ENCODE results near the gene GRK3. TPM values are rescaled to one million over a fixed set of nuclear protein-coding genes. Genes with fewer than 3 reads are reported as not detected.

The GRK3 gene
- total RNA-seq, 4 donors from 2014 or later: 0.49 to 1.1 (median 0.81) TPM

- Histone ChIP-seq H3K4me1 (peaks cover 0 to 6% of the 10 kb centered on the region in 2 donors), H3K9me3 (no peaks in the 10 kb centered on the region), H3K36me3 (no peaks in the 10 kb centered on the region), H3K4me3 (no peak overlapping the region), H3K27ac (no peak overlapping the region), H3K27me3 (no peaks in the 10 kb centered on the region)
- TF ChIP-seq POLR2A (IDR thresholded peaks at IDR 0.05) (no peak), CTCF (IDR thresholded peaks at IDR 0.05 in 4 of 5, conservative IDR thresholded peaks at IDR 0.05 in 1 of 5) (no peak)
- DNase-seq (no peak), ATAC-seq (no peak)
- intact Hi-C loops (cut with DNase I; ENCODE audit: low total_unique reads): no loop called here
- in situ Hi-C loops (cut with MboI; ENCODE audit: low sequenced_read_pairs in 4 of 4): loop anchor here in 1 of 4 donors (25.0 kb wide), 1 partner anchor 101 kb away; the partner anchor contains the start of gene GRK3
Measured at GRCh38 chr22:25663654-25664053, 99.2 kb downstream of the GRK3 start.

- intact Hi-C loops (cut with DNase I; ENCODE audit: low total_unique reads) (no loop called here), in situ Hi-C loops (cut with MboI; ENCODE audit: low sequenced_read_pairs in 4 of 4) (loop anchor here in 1 of 4 donors (25.0 kb wide), 1 partner anchor 104 kb away; the partner anchor contains the start of gene GRK3)
- no peak overlapping the region for H3K27ac ChIP-seq
- ATAC-seq (peak; percentile 23 to 24), DNase-seq (peak; percentile 5 to 23)
- no peak for TF ChIP-seq CTCF (IDR thresholded peaks at IDR 0.05 in 4 of 5, conservative IDR thresholded peaks at IDR 0.05 in 1 of 5)
- no peak for TF ChIP-seq POLR2A (IDR thresholded peaks at IDR 0.05)
- peaks cover 0 to 6% of the 10 kb centered on the region in 2 donors for H3K4me1 ChIP-seq
- H3K27me3 ChIP-seq: no peaks in the 10 kb centered on the region
- no peaks in the 10 kb centered on the region for H3K36me3 ChIP-seq
- H3K4me3 ChIP-seq: no peak overlapping the region
- H3K9me3 ChIP-seq: no peaks in the 10 kb centered on the region
Measured at GRCh38 chr22:25666308-25666707, 101.8 kb downstream of the GRK3 start.

- DNase-seq: no peak
- Histone ChIP-seq H3K4me3 (no peak overlapping the region), H3K27me3 (no peaks in the 10 kb centered on the region), H3K9me3 (no peaks in the 10 kb centered on the region), H3K27ac (no peak overlapping the region), H3K4me1 (peaks cover 0 to 6% of the 10 kb centered on the region in 2 donors), H3K36me3 (no peaks in the 10 kb centered on the region)
- in situ Hi-C loops (cut with MboI; ENCODE audit: low sequenced_read_pairs in 4 of 4): loop anchor here in 1 of 4 donors (25.0 kb wide), 1 partner anchor 106 kb away; the partner anchor contains the start of gene GRK3
- intact Hi-C loops (cut with DNase I; ENCODE audit: low total_unique reads): no loop called here
- ATAC-seq: peak in 1 of 2 donors; percentile 23
- TF ChIP-seq POLR2A (IDR thresholded peaks at IDR 0.05): no peak
- TF ChIP-seq CTCF (IDR thresholded peaks at IDR 0.05 in 4 of 5, conservative IDR thresholded peaks at IDR 0.05 in 1 of 5): no peak
Measured at GRCh38 chr22:25668437-25668836, 104.0 kb downstream of the GRK3 start.

- DNase-seq (no peak), ATAC-seq (no peak)
- intact Hi-C loops (cut with DNase I; ENCODE audit: low total_unique reads): no loop called here
- Histone ChIP-seq H3K4me1 (peaks cover 0 to 6% of the 10 kb centered on the region in 2 donors), H3K27me3 (no peaks in the 10 kb centered on the region), H3K36me3 (no peaks in the 10 kb centered on the region), H3K9me3 (no peaks in the 10 kb centered on the region), H3K4me3 (no peak overlapping the region), H3K27ac (no peak overlapping the region)
- in situ Hi-C loops (cut with MboI; ENCODE audit: low sequenced_read_pairs in 4 of 4): loop anchor here in 1 of 4 donors (25.0 kb wide), 1 partner anchor 107 kb away; the partner anchor contains the start of gene GRK3
- TF ChIP-seq POLR2A (IDR thresholded peaks at IDR 0.05): no peak
- no peak for TF ChIP-seq CTCF (IDR thresholded peaks at IDR 0.05 in 4 of 5, conservative IDR thresholded peaks at IDR 0.05 in 1 of 5)
Measured at GRCh38 chr22:25669253-25670069, 105.0 kb downstream of the GRK3 start.

Data from gastrocnemius medialis (tissue), 4 donors.